Measurements from ENCODE around the gene RANBP17.
"Not testable (repeated sequence)": the region's sequence is repeated elsewhere in the genome, so short reads cannot be mapped to it uniquely, and the experiment has no call there.

The RANBP17 gene

GRCh38 chr5:170960567-170960966, 98.7 kb downstream of the RANBP17 start:
- DNase-seq, result no peak

- DNase-seq, result no peak
These were observed 101.7 kb downstream of the RANBP17 start for GRCh38 chr5:170963521-170963920.

DNA sequence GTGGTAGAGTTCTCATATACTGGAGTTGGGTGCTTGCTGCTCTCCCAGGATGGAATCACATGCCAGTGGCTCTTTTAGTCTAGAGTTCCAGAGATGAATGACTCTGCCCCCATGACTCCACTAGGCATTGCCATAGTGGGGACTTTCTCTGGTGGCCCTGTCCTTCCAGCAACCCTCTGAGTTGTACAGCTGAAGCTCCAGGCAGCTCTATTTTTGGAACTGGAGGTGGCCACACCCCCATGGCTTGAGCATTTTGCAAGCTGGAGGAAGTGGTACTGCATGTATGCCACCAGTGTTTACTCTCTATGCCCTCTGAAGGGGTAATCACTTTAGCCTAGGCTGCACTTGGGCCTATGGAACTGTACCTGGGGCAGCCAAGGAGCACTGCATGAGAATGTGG, 112.6 kb downstream of the RANBP17 start:
- DNase-seq, result no peak

DNA sequence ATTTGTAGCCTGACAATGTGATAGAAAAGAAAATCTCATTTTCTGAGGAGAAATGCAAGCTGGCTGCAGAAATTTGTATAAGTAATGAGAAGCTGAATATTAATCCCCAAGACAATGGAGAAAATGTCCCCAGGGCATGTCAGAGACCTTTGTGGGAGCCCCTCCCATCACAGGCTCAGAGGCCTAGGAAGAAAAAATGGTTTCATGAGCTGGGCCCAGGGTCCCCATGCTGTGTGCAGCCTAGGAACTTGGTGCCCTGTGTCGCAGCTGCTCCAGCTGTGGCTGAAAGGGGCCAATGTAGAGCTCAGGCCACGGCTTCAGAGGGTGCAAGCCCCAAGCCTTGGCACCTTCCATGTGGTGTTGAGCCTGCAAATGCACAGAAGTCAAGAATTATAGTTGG, 118.4 kb downstream of the RANBP17 start:
- not testable (repeated sequence) for DNase-seq

DNA sequence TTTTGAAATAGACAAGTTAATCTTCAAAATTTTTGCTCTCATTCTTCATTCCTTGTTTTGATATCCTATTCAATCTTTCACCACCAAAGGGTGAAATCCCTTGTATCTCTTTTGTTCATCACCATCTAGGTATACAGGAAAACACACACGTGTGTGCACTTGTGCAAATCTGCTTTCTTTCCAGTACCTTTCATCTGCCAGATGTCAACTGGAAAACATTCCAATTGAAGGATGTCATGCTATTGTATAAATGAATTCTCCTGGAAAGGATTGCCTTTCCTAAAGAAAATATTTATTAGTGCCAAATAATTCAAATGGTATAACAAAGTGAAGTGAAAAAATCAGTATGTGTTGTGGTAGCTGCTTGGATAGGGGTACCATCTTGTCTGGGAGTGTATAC, 123.7 kb downstream of the RANBP17 start:
- DNase-seq, result peak; percentile 5

DNA sequence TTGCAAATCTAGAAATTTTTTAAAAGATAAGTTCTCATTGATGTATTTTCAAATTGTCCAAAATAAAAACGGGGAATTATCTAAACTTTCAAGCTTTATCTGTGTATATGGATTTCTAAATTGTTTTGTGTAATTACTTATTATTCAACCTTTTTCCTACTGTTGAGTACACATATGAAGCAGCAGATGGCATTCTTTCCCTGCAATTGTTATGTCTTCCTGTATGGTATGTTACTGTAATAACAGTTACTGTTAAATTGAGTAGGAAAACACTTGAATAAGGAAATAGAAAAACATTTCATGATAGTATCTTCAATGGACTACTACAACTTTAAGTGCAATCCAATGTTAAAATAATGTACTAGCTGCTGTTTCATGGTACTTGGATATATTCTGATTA, 124.8 kb downstream of the RANBP17 start:
- DNase-seq, result peak; percentile 14

DNA sequence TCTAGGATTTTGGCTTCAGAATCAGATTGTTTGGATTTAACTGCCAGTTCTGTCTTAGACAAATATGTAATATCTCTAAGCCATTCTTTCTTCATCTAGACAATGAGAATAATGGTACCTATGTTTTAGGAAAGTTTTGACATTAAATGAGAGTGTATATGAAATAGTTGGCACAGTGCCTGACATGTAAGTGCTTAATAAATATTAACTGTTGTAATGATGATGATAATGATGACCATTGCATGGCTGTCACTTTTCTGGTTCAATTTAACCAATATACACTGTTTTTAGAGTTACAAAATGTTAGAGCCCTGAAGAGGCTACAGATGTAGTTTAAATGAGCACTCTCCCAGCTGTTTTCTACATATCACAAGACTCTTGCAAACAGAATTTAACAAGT, 131.7 kb downstream of the RANBP17 start:
- DNase-seq, result no peak

DNA sequence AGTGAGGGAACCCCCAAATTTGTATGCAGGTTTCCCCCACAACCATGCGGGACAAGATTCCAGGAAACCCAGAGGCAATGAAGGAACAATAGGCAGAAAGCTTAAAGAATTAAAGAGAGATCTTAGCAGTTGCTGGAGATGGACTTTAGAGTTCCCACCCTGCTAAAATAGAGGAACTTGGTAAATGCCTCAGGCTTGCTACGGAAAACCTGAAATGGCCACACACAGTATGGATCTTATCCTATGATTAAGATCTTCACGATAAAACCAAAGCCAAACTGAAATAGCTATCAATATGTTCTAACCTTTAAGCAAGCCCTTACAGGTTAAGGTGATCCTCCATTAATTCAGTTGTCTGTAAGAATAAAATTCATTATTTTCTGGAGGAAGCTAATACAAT, 148.3 kb downstream of the RANBP17 start:
- DNase-seq, result no peak

GRCh38 chr5:171010816-171011215, 149.0 kb downstream of the RANBP17 start:
- no peak for DNase-seq

GRCh38 chr5:171023508-171023907, 161.7 kb downstream of the RANBP17 start:
- no peak for DNase-seq

GRCh38 chr5:171024084-171024483, 162.3 kb downstream of the RANBP17 start:
- DNase-seq, result no peak

DNA sequence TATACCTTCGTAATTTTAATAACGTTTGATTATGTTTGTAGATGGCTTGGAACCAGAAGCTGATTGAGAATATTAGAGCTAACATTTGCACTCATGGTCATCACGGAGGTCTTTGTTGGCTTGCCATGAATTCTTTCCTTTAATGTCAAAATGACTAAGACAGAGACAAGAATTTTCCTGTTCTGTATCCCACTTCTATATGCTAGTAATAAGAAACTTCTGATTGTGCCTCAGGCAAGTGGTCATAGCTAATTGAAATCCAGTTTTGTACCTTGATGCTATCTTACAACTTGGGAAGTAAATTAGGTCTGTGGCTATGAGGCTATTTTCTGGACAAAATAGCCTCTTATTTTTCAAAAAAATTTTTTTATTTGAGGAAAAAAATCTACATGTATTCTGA, 167.6 kb downstream of the RANBP17 start:
- no peak for DNase-seq

DNA sequence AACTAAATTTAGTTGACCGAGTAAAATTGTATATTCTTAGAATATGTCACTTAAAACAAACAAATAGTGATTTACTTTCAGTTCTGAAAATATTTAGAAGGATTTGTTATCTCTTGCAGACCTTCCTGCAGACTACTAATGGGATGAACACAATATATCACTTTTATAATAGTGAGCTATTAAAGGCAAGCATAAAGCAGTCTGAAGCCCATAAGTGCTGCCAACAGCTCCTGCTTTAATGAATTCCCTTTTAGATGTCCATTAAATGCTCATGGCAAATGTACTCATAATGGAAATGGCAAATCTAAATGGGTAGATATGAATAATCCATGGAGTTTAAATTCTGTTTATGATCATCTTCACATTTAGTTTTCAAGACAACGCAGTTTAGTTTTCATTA, 170.2 kb downstream of the RANBP17 start:
- no peak for DNase-seq

- no peak for DNase-seq
These were observed 170.7 kb downstream of the RANBP17 start for GRCh38 chr5:171032435-171032973.

DNA sequence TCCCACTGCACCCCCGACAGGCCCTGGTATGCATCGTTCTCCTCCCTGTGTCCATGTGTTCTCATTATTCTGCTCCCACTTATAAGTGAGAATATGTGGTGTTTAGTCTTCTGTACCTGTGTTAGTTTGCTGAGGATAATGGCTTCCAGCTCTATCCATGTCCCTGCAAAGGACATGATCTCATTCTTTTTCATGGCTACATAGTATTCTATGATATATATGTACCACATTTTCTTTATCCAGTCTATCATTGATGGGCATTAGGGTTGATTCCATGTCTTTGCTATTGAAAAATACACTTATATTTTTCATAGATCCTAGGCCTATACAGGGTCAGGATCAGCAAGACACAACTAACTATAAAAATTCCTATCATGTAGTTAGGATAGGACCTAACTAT, 180.1 kb downstream of the RANBP17 start:
- DNase-seq, result not testable (repeated sequence)

DNA sequence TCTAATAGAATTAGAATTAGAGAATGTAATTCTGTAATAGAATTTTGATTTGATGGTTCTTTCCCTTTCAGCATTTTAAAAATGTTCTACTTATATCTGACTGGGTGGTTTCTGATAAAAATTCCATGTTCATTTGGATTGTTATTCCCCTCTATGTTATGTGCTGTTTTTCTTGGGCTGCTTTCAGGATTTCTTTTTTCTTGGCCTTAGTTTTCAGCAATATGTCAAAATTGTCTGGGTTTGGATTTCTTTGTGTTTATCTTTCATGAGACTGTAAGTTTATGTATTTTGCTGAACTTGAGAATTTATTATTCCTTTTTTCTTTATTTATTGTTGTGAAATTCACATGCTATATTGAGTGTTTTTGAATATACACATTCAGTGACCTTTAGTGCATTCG, 189.1 kb downstream of the RANBP17 start:
- DNase-seq, result no peak

DNA sequence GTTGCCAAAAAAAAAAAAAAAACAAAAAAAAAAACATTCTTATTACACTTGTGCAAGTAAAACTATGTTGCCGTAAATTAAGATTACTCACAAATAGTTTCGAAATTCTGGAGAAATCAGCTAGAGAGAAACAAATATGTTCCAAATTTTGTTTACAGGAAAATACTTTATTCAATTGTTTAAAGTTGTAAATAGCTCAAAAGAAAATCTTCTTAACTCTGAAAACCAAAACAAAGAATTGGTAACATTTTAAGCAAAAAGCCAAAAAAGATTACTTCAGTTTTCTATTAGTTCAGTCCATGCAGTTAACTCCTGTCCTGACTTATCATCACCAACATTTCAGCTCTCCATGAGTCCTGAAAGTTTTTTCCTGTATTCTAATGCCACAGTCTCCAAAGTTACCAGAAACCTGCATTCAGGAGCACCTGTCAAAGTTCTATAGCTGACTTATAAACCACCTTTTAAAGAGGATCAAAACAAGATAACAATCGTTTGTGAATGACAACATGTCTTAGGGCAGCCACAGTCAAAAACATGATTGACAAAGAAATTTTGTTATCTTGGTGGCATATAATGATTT, 194.1 kb downstream of the RANBP17 start:
- DNase-seq, result peak; percentile 1

- DNase-seq, result no peak
These were observed 205.8 kb downstream of the RANBP17 start for GRCh38 chr5:171067540-171068130.

DNA sequence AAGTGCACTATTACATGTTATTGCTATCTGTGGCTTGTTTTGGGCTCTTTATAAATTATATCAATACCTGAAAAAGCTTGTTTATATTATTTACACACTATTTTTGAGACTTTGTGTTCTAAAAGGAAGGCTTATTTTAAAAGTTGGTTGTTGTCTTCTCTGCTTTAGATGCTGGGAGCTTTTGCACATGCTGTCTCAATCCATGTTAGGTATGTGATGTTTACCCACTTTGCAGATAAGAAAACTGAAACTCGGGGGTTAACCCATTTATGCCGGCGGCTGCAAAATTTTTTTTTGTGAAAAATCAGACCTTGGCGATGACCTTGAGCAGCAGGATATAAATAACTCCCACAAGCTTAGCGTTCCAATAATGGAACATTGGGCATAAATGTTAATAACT, 212.9 kb downstream of the RANBP17 start:
- DNase-seq, result no peak

DNA sequence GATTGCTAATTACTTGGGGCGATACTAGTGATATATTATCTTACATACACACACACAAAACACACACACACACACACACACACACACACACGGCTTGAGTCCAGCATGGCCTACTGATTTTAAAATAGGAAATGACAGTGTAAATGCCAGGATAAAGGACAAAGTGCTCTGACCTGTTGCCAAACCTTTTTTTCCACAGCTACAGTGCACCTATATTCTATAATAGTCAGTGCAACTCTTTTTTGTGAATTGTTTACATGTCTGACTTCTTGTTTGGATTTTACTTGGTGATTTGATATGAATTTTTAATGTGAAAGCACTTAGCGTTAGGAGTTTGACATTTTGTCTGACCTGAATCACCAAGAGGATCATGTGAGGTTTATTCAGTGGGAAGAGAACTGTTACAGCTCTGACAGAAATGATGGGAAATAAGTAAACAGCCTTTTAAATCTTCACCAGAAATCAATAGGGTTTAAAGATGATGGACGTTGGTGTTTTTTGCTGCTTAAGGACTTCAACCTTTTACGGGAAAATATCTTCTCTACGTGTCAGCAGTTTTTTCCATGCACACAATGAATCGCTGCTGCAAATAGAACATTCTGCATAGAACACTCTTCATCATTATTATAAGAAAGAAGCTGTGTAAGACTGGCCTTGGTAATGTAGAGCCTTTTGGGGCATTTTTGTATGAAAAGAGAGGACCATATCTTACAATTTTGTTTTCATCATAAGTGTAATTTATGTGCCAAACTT, 218.5 kb downstream of the RANBP17 start:
- DNase-seq, result no peak

DNA sequence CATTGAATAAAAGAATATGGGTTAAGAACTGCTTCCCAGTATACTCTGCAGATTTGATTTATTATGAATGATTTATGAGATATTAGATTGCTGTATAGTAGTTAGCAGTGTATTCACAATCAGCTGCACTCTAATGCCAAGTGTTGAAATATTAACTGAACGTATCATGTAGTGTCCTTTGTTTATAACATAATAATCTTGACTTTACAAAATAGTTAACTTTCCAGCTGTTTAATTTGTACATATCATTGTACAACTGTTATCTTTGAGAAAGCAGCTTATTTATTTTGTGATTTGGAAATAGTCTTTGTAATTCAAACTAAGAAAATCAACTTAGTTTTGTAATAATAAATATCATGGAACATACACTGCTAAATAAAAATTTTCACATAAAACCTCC, 219.5 kb downstream of the RANBP17 start:
- no peak for DNase-seq

DNA sequence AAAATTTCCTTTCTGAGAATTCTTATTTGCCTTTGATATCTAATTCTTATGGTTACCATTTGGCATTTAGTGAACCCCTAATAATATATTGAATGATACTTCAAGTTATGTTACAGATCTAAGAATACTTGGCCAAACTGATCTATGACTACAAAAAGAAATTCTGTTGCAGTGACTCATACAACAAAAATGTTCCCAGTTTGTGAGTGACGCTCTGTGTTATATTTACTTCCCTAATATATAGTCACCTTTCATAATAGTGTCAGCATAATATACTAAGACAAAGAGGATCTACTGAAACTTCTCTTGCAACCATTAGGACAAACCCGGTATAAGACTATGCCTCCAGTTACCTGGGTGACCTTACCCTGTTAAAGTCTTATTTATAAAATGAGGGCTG, 230.4 kb downstream of the RANBP17 start:
- peak; percentile 73 for DNase-seq

- peak; percentile 11 for DNase-seq
These were observed 231.8 kb downstream of the RANBP17 start for GRCh38 chr5:171093598-171093997.

DNA sequence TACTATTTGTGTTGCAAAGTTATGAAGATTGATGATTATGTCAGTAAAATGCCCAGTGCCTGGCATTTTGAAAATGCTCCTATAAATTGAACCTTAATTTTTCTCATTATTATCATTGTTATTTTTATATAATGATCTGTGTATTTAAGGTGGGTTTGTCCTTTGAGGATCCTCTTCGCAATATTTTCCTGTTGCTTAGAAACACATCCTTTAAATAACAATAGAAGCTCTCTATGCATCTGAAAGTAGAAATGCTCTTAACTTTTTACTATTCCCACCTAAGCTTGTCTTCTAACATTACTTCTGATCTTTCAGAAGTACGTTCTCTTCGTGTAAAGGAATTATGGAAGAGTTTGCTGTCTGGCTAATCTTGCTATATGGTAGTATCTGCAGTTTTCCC, 232.5 kb downstream of the RANBP17 start:
- no peak for DNase-seq

Data from EL (cell line).